ENCODE measurements around the gene TMEM161B. TPM values are rescaled to one million over a fixed set of nuclear protein-coding genes. Genes with fewer than 3 reads are reported as not detected.
"Not testable (repeated sequence)": the region's sequence is repeated elsewhere in the genome, so short reads cannot be mapped to it uniquely, and the experiment has no call there.

TMEM161B gene
- total RNA-seq, 2 donors from 2014 or later, result 6.4 to 11.7 TPM

DNA sequence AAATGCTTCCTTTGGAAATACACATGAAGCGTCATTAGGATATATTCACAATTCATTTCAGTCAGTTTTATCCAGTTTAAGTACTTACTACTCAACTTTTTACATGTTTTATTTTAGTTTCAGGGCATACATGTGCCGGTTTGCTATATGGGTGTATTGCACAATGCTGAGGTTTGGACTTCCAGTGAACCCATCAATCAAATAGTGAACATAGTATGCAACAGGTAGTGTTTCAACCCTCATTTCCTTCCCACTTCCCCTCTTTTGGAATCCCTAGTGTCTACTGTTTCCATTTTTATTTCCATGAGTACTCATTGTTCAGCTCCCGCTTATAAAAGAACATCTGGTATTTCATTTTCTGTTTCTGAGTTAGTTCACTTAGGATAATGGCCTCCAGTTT lies 74.7 kb downstream of the TMEM161B start:
- peaks cover 5 to 12% of the 10 kb centered on the region in 2 donors for H3K9me3 ChIP-seq
- no peak overlapping the region for H3K4me3 ChIP-seq
- H3K27me3 ChIP-seq, result no peaks in the 10 kb centered on the region
- DNase-seq (ENCODE audit: low spot score), result no peak
- TF ChIP-seq, protein P1, sequence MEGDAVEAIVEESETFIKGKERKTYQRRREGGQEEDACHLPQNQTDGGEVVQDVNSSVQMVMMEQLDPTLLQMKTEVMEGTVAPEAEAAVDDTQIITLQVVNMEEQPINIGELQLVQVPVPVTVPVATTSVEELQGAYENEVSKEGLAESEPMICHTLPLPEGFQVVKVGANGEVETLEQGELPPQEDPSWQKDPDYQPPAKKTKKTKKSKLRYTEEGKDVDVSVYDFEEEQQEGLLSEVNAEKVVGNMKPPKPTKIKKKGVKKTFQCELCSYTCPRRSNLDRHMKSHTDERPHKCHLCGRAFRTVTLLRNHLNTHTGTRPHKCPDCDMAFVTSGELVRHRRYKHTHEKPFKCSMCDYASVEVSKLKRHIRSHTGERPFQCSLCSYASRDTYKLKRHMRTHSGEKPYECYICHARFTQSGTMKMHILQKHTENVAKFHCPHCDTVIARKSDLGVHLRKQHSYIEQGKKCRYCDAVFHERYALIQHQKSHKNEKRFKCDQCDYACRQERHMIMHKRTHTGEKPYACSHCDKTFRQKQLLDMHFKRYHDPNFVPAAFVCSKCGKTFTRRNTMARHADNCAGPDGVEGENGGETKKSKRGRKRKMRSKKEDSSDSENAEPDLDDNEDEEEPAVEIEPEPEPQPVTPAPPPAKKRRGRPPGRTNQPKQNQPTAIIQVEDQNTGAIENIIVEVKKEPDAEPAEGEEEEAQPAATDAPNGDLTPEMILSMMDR (IDR thresholded peaks at IDR 0.05), result no peak
- no peak overlapping the region for H3K27ac ChIP-seq
- H3K36me3 ChIP-seq, result peaks cover 14% of the 10 kb centered on the region
- no peaks in the 10 kb centered on the region for H3K4me1 ChIP-seq

DNA sequence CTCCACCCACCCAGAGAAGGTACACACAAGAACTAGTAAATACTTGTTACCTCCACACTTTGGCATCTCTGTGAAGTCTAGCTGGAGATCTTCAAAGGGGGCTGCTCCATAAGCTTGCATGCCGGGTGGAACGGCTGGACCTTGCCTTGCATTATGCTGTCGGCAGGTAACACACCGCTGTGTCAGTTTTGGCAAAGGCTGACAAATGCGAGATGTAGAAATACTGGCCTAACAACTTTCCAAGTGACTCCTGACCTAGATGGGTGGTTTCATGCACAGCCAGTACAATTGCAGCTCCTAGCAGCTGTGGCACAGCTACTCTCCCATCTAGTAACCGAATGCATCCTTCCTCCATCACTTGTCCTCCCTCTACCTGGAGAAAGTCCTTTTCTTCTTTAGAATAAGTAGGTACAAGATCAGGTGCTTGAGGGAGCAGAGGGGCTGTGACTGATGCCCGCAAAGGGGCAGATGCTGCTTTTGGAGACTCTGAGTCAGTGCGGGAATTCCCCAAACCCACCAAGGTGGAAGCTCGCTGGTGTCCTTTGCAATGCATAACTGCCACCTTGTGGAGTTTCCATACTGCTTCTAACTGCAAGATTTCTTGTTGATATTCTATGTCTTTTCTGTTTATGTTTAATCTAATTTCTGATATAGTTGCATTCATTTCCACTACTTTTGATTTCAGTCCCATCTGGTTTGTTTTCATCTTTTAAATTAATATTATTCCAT lies 78.4 kb downstream of the TMEM161B start:
- Histone ChIP-seq H3K36me3 (peaks cover 9% of the 10 kb centered on the region), H3K9me3 (peaks cover 12 to 36% of the 10 kb centered on the region in 2 donors), H3K4me3 (no peak overlapping the region), H3K27ac (no peak overlapping the region), H3K27me3 (no peaks in the 10 kb centered on the region), H3K4me1 (no peaks in the 10 kb centered on the region)
- DNase-seq (ENCODE audit: low spot score), result no peak
- TF ChIP-seq, protein P1 (IDR thresholded peaks at IDR 0.05), result no peak

DNA sequence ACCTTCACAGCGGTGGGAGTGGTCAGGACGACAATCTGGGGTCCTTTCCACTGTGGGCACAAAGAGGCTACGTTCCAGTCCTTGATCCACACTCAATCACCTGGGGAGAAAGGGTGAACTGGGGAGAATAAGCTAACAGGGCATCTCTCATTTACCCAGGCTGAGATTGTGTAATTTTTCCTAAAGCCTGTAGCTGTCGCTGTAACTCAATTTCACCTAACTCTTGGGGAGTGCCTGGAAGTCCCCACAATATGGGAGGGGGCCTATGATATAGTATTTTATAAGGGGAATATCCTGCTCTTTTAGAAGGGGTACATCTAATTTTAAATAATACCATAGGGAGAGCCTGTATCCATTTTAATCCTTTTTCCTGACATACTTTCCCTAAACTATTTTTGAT lies 79.2 kb downstream of the TMEM161B start:
- H3K4me3 ChIP-seq; H3K4me1 ChIP-seq; H3K36me3 ChIP-seq; H3K27ac ChIP-seq; H3K27me3 ChIP-seq; DNase-seq (ENCODE audit: low spot score): not testable (repeated sequence)
- peaks cover 12 to 36% of the 10 kb centered on the region in 2 donors for H3K9me3 ChIP-seq

DNA sequence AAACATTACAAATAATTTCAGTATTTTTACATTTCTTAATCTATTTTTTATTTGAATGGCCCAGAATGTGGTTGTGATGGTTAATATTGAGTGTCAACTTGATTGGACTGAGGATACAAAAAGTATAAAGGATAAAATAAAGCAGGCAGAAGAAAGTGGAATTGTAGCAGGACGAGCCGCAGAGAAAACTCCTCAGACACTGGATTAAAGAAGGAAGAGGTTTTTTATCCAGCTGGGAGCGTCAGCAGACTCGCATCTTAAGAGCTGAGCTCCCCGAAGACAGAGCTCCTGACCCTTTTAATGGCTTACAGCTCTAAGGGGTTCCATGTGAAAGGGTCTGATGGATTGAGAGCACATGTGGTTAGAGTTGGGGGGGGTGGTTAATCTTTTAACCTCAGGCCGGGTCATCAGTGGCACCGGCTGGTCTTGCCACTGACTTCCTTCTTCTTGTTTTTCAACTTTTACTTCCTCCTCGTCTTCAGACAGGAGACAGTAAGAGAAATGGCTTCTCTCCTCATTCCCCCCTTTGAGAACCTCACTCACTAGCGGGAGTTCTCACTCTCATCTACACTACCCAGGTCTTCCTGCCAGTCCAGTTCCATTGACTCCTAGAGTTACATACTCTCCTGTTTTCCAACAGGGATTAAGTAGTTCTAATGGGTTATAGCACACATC lies 80.0 kb downstream of the TMEM161B start:
- TF ChIP-seq, protein P1 (IDR thresholded peaks at IDR 0.05), result no peak

DNA sequence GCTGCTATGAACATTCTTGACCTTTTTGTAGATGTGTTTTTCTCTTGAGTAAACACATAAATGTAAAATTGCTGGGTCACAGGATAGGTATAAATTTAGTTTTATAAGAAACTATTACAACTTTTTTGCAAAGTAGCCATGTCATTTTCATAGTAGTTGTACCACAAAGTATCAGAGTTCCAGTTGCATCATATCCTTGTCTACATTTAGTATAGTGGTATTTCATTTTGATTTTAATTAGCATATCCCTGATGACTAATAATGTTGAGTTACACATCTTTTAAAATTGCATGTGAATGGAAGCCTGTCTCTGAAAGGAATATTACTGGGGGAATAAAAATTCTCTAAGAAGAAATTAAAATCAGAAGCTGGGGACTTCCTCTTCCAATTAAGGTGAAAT lies 85.4 kb downstream of the TMEM161B start:
- Histone ChIP-seq H3K27me3 (no peaks in the 10 kb centered on the region), H3K27ac (no peak overlapping the region), H3K4me1 (no peaks in the 10 kb centered on the region), H3K4me3 (no peak overlapping the region), H3K36me3 (no peaks in the 10 kb centered on the region), H3K9me3 (peaks cover under 1 to 17% of the 10 kb centered on the region in 2 donors)
- no peak for DNase-seq (ENCODE audit: low spot score)
- TF ChIP-seq, protein P1 (IDR thresholded peaks at IDR 0.05), result no peak

More for the DNA sequence above, 80.0 kb downstream of the TMEM161B start:
- H3K27ac ChIP-seq, result no peak overlapping the region
- no peaks in the 10 kb centered on the region for H3K4me1 ChIP-seq
- no peak overlapping the region for H3K4me3 ChIP-seq
- H3K36me3 ChIP-seq, result peaks cover 9% of the 10 kb centered on the region
- H3K27me3 ChIP-seq, result no peaks in the 10 kb centered on the region
- H3K9me3 ChIP-seq, result peaks cover 12 to 36% of the 10 kb centered on the region in 2 donors
- no peak for DNase-seq (ENCODE audit: low spot score)

DNA sequence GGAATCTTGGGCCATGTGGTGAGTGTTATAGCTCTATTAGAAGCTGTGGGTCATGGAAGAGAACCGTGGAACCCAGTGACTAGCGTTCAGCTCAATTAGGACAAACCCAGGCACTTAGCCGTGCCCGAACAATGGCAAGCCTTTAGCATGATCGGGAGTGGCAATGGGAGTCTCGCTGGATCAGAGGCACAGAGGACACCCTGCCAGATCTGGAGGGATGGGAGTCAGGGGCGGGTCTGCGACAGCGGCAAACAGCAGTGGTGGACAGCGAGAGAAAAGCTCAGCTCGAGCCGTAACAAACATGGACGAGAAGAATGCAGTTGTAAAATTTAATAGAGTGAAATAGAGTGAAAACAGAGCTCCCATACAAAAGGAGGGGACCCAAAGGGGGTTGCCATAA lies 91.2 kb downstream of the TMEM161B start:
- H3K9me3 ChIP-seq; H3K36me3 ChIP-seq; H3K4me3 ChIP-seq; H3K4me1 ChIP-seq; H3K27ac ChIP-seq; H3K27me3 ChIP-seq; DNase-seq (ENCODE audit: low spot score): not testable (repeated sequence)
